ENCODE results near the gene IQCE.
A peak's percentile ranks its signal among the peaks of the same experiment; 100 is the strongest.

IQCE gene

GRCh38 chr7:2640846-2641316, 82.1 kb downstream of the IQCE start:
- TF ChIP-seq CTCF (IDR thresholded peaks at IDR 0.05; ENCODE audit: low read depth, low read length, poor library complexity, severe bottlenecking) (no peak), EZH2phosphoT487 (IDR thresholded peaks at IDR 0.05; ENCODE audit: borderline replicate concordance, low read length) (no peak)
- no peaks in the 10 kb centered on the region for H4K20me1 ChIP-seq (ENCODE audit: control insufficient read depth, insufficient read depth, low read depth, low read length)
- H3K27ac ChIP-seq (ENCODE audit: low read depth, low read length), result peak overlapping the region; percentile 48; the same call in 1 of the 2 replicates
- peak overlapping the region; percentile 75 for H3K4me2 ChIP-seq (ENCODE audit: low read length)
- H3K4me1 ChIP-seq (ENCODE audit: control insufficient read depth, low read length), result peaks cover 67% of the 10 kb centered on the region
- no peaks in the 10 kb centered on the region for H3K9me2 ChIP-seq (replicated peaks; ENCODE audit: control insufficient read depth, low read length)
- H3K36me3 ChIP-seq (ENCODE audit: control insufficient read depth, low read length), result no peaks in the 10 kb centered on the region
- H3K79me2 ChIP-seq (ENCODE audit: control insufficient read depth, low read length), result no peaks in the 10 kb centered on the region
- H3K9me3 ChIP-seq (ENCODE audit: control insufficient read depth, insufficient read depth, low read length), result no peaks in the 10 kb centered on the region
- H3K4me3 ChIP-seq (ENCODE audit: low read length), result peak overlapping the region; percentile 53
- peaks cover 4% of the 10 kb centered on the region for H3F3A ChIP-seq (ENCODE audit: control insufficient read depth, insufficient read depth)
- no peaks in the 10 kb centered on the region for H3K27me3 ChIP-seq (ENCODE audit: control insufficient read depth, low read length)

GRCh38 chr7:2641406-2642393, 82.9 kb downstream of the IQCE start:
- Histone ChIP-seq H3K36me3 (ENCODE audit: control insufficient read depth, low read length) (no peaks in the 10 kb centered on the region), H4K20me1 (ENCODE audit: control insufficient read depth, insufficient read depth, low read depth, low read length) (no peaks in the 10 kb centered on the region), H3K79me2 (ENCODE audit: control insufficient read depth, low read length) (no peaks in the 10 kb centered on the region), H3K9me3 (ENCODE audit: control insufficient read depth, insufficient read depth, low read length) (no peaks in the 10 kb centered on the region), H3K4me1 (ENCODE audit: control insufficient read depth, low read length) (peaks cover 75% of the 10 kb centered on the region), H3K4me3 (ENCODE audit: low read length) (peak overlapping the region; percentile 53), H3K9me2 (replicated peaks; ENCODE audit: control insufficient read depth, low read length) (no peaks in the 10 kb centered on the region), H3F3A (ENCODE audit: control insufficient read depth, insufficient read depth) (peaks cover 4% of the 10 kb centered on the region), H3K4me2 (ENCODE audit: low read length) (peak overlapping the region; percentile 75), H3K27ac (ENCODE audit: low read depth, low read length) (peak overlapping the region; percentile 48), H3K27me3 (ENCODE audit: control insufficient read depth, low read length) (no peaks in the 10 kb centered on the region)
- TF ChIP-seq EZH2phosphoT487 (IDR thresholded peaks at IDR 0.05; ENCODE audit: borderline replicate concordance, low read length), result no peak
- no peak for TF ChIP-seq CTCF (IDR thresholded peaks at IDR 0.05; ENCODE audit: low read depth, low read length, poor library complexity, severe bottlenecking)

GRCh38 chr7:2643386-2644219, 84.8 kb downstream of the IQCE start:
- Histone ChIP-seq H3K27ac (ENCODE audit: low read depth, low read length) (peak overlapping the region; percentile 12), H4K20me1 (ENCODE audit: control insufficient read depth, insufficient read depth, low read depth, low read length) (no peaks in the 10 kb centered on the region), H3K4me2 (ENCODE audit: low read length) (peak overlapping the region; percentile 75), H3K27me3 (ENCODE audit: control insufficient read depth, low read length) (no peaks in the 10 kb centered on the region), H3K36me3 (ENCODE audit: control insufficient read depth, low read length) (no peaks in the 10 kb centered on the region), H3F3A (ENCODE audit: control insufficient read depth, insufficient read depth) (peaks cover 4% of the 10 kb centered on the region), H3K9me3 (ENCODE audit: control insufficient read depth, insufficient read depth, low read length) (no peaks in the 10 kb centered on the region), H3K9me2 (replicated peaks; ENCODE audit: control insufficient read depth, low read length) (no peaks in the 10 kb centered on the region), H3K4me3 (ENCODE audit: low read length) (no peak overlapping the region), H3K79me2 (ENCODE audit: control insufficient read depth, low read length) (no peaks in the 10 kb centered on the region), H3K4me1 (ENCODE audit: control insufficient read depth, low read length) (peaks cover 64% of the 10 kb centered on the region)
- TF ChIP-seq CTCF (IDR thresholded peaks at IDR 0.05; ENCODE audit: low read depth, low read length, poor library complexity, severe bottlenecking) (peak; percentile 94), EZH2phosphoT487 (IDR thresholded peaks at IDR 0.05; ENCODE audit: borderline replicate concordance, low read length) (no peak)

Data from DOHH2 (cell line).